Duodenal mucosa (tissue), 2 donors: ENCODE measurements around the gene UBE2L3.
"Not testable (repeated sequence)": the region's sequence is repeated elsewhere in the genome, so short reads cannot be mapped to it uniquely, and the experiment has no call there.

Source experiments
- H3K27ac ChIP-seq: one replicate; pipeline ENCODE4 v1.7.0; 2013; ENCODE audit warnings: low read depth, low read length
- H3K27me3 ChIP-seq, 2 donors: one replicate each; pipeline ENCODE4 v1.7.0; 2013; ENCODE audit warnings: low read length in 2 of 2, control low read depth in 1 of 2; ENCODE audit not compliant: insufficient read depth in 2 of 2, control insufficient read depth in 1 of 2
- H3K36me3 ChIP-seq, 2 donors: one replicate each; pipeline ENCODE4 v1.7.0; 2013; ENCODE audit warnings: low read length in 2 of 2, control low read depth in 1 of 2; ENCODE audit not compliant: insufficient read depth in 2 of 2, control insufficient read depth in 1 of 2
- H3K4me1 ChIP-seq, 2 donors: one replicate each; pipeline ENCODE4 v1.7.0; 2013; ENCODE audit warnings: low read length in 2 of 2, control low read depth in 1 of 2; ENCODE audit not compliant: insufficient read depth in 2 of 2, control insufficient read depth in 1 of 2
- H3K4me3 ChIP-seq, 2 donors: one replicate each; pipeline ENCODE4 v1.7.0; 2013; ENCODE audit warnings: low read length in 2 of 2, low read depth in 1 of 2
- H3K9ac ChIP-seq, 2 donors: one replicate each; pipeline ENCODE4 v1.7.0; 2013; ENCODE audit warnings: low read length in 2 of 2, low read depth in 1 of 2
- H3K9me3 ChIP-seq, 2 donors: one replicate each; pipeline ENCODE4 v1.7.0; 2013; ENCODE audit warnings: low read length in 2 of 2, control low read depth in 1 of 2; ENCODE audit not compliant: control insufficient read depth in 1 of 2

Gene UBE2L3

GRCh38 chr22:21590809-21591641 lies 23.5 kb downstream of the UBE2L3 start:
- Histone ChIP-seq H3K36me3 (peaks cover 26 to 49% of the 10 kb centered on the region in 2 donors), H3K27ac (no peak overlapping the region), H3K9me3 (no peaks in the 10 kb centered on the region), H3K4me3 (no peak overlapping the region), H3K27me3 (no peaks in the 10 kb centered on the region), H3K4me1 (peaks cover 9% of the 10 kb centered on the region in 2 donors), H3K9ac (no peak overlapping the region)

GRCh38 chr22:21591695-21592094 lies 24.2 kb downstream of the UBE2L3 start:
- H3K27ac ChIP-seq, result no peak overlapping the region
- peaks cover 26 to 56% of the 10 kb centered on the region in 2 donors for H3K36me3 ChIP-seq
- H3K27me3 ChIP-seq, result no peaks in the 10 kb centered on the region
- H3K9me3 ChIP-seq, result no peaks in the 10 kb centered on the region
- H3K4me1 ChIP-seq, result peaks cover 9% of the 10 kb centered on the region in 2 donors
- no peak overlapping the region for H3K4me3 ChIP-seq
- H3K9ac ChIP-seq, result no peak overlapping the region

GRCh38 chr22:21592422-21592821 lies 24.9 kb downstream of the UBE2L3 start:
- Histone ChIP-seq H3K36me3 (peaks cover 26 to 58% of the 10 kb centered on the region in 2 donors), H3K27me3 (no peaks in the 10 kb centered on the region), H3K4me3 (no peak overlapping the region), H3K4me1 (peaks cover 7 to 9% of the 10 kb centered on the region in 2 donors), H3K27ac (no peak overlapping the region), H3K9ac (no peak overlapping the region), H3K9me3 (no peaks in the 10 kb centered on the region)

GRCh38 chr22:21593406-21594232 lies 26.1 kb downstream of the UBE2L3 start:
- no peak overlapping the region for H3K27ac ChIP-seq
- no peaks in the 10 kb centered on the region for H3K9me3 ChIP-seq
- H3K4me1 ChIP-seq, result peaks cover 0 to 6% of the 10 kb centered on the region in 2 donors
- no peak overlapping the region for H3K9ac ChIP-seq
- peaks cover 26 to 55% of the 10 kb centered on the region in 2 donors for H3K36me3 ChIP-seq
- no peaks in the 10 kb centered on the region for H3K27me3 ChIP-seq
- H3K4me3 ChIP-seq, result no peak overlapping the region

GRCh38 chr22:21594865-21595452 lies 27.4 kb downstream of the UBE2L3 start:
- Histone ChIP-seq H3K9me3 (no peaks in the 10 kb centered on the region), H3K27me3 (no peaks in the 10 kb centered on the region), H3K9ac (no peak overlapping the region), H3K36me3 (peaks cover 26 to 59% of the 10 kb centered on the region in 2 donors), H3K27ac (no peak overlapping the region), H3K4me1 (peaks cover 0 to 6% of the 10 kb centered on the region in 2 donors), H3K4me3 (no peak overlapping the region)

- H3K36me3 ChIP-seq, result peaks cover 26 to 55% of the 10 kb centered on the region in 2 donors
- not testable (repeated sequence) for H3K4me3 ChIP-seq, H3K27ac ChIP-seq, H3K4me1 ChIP-seq, H3K27me3 ChIP-seq, H3K9me3 ChIP-seq, H3K9ac ChIP-seq
Observed at GRCh38 chr22:21596356-21597135, 29.0 kb downstream of the UBE2L3 start.

- peaks cover 17 to 51% of the 10 kb centered on the region in 2 donors for H3K36me3 ChIP-seq
- H3K9ac ChIP-seq, result no peak overlapping the region
- no peaks in the 10 kb centered on the region for H3K27me3 ChIP-seq
- no peaks in the 10 kb centered on the region for H3K4me1 ChIP-seq
- no peak overlapping the region for H3K27ac ChIP-seq
- H3K4me3 ChIP-seq, result no peak overlapping the region
- H3K9me3 ChIP-seq, result no peaks in the 10 kb centered on the region
Observed at GRCh38 chr22:21598302-21598701, 30.8 kb downstream of the UBE2L3 start.

- no peaks in the 10 kb centered on the region for H3K9me3 ChIP-seq
- H3K4me3 ChIP-seq, result no peak overlapping the region
- H3K27me3 ChIP-seq, result no peaks in the 10 kb centered on the region
- no peaks in the 10 kb centered on the region for H3K4me1 ChIP-seq
- H3K9ac ChIP-seq, result no peak overlapping the region
- H3K27ac ChIP-seq, result no peak overlapping the region
- H3K36me3 ChIP-seq, result peaks cover 10 to 42% of the 10 kb centered on the region in 2 donors
Observed at GRCh38 chr22:21599053-21599893, 31.8 kb downstream of the UBE2L3 start.

- no peak overlapping the region for H3K27ac ChIP-seq
Observed at GRCh38 chr22:21602579-21602978, 35.1 kb downstream of the UBE2L3 start.

More at GRCh38 chr22:21602579-21602978, 35.1 kb downstream of the UBE2L3 start:
- Histone ChIP-seq H3K4me1 (peaks cover 0 to 6% of the 10 kb centered on the region in 2 donors), H3K4me3 (no peak overlapping the region), H3K27me3 (no peaks in the 10 kb centered on the region), H3K9me3 (no peaks in the 10 kb centered on the region), H3K9ac (no peak overlapping the region), H3K36me3 (peaks cover 3 to 16% of the 10 kb centered on the region in 2 donors)
